COLO668 (cell line): ENCODE results near the gene RFESD.
A peak's percentile ranks its signal among the peaks of the same experiment; 100 is the strongest.

Source experiments
- DNase-seq: peaks from one replicate; lab custom pipeline; 2025; ENCODE audit not compliant: unreplicated experiment; lab: John Stamatoyannopoulos, UW

RFESD gene

DNA sequence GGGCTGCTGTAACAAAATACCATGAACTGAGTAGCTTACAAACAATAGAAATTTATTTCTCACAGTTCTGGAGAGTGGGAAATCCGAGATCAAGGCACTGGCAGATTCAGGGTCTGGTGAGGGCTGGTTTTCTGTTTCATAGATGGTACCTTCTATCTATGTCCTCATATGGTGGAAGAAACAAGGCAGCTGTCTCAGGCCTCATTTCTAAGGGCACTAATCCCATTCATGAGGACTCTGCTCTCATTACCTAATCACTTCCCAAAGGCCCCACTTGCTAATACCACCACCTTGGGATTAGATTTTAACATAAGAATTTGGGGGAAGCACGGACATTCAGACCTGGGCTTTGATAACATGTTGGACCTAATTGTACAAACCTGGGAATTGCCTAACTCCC is 13.5 kb downstream of the RFESD start:
- no peak for DNase-seq

DNA sequence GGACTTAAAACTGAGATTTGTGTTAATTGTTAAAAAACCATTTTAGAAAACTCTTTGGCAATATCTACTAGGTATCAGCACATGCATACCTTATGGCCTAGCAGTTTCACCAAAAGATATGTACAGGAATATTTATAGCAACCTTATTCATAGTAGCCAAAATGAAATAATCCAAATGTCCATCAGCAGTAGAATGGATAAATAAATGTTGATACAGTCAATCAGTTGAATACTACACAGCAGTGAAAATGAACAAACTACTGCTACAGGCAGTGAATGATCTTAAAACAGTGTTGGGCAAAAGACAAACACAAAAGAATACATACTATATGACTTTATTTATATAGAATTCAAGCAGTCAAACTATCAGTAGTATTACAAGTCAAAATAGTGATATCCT is 16.4 kb downstream of the RFESD start:
- no peak for DNase-seq

DNA sequence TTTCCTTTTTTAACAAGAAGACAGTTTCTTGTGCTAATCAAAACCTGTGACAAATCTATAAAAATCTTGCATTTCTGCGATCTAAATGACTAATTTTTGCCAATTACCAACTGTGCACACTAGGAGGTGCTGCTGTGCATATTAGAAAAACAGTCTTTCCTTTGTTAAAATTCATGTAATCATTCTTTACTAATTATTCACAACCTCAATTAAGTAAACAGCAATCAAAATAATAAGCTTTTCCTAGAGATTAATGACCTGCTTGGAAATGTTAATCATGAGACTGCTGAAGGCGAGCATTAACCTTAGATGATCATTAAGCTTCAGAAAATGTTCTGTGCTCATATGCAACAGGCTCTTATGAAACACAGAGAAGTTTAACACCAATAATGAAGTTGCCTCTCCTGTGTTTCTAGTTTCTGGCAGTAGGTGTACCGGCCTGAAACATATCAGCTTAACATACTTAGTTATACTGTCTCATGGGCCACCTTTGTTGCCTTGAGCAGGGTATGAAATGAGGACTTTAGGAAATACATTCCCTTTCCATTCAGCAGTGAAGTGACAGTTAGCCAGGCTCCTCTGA is 17.7 kb downstream of the RFESD start:
- peak; percentile 3 for DNase-seq

DNA sequence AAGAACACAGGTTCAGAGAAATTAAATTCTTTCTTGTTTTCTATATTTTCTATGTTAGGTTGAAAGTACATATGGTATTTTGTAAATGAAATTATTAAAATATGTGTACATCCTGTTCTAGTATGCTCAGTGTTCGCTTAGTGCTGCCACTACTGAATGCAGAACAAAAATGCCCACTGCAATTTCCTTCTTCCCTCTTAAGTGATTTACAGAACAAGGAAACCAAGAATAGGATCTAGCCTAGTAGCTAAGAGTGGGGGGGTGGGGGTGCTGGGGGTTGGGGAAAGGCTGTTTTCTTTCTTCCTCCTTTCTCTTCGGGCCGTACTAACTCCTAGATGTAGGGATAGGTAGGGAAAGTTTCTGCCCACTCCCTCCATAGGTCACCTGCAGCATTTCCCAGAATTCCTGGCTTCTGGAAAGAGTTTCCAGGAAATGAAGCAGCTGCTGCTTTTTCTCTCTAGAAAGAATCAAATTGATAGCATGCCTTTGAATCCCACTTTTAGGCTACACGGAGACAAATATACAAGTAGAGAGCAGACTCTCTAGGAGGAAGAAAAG is 20.6 kb downstream of the RFESD start:
- DNase-seq, result no peak

DNA sequence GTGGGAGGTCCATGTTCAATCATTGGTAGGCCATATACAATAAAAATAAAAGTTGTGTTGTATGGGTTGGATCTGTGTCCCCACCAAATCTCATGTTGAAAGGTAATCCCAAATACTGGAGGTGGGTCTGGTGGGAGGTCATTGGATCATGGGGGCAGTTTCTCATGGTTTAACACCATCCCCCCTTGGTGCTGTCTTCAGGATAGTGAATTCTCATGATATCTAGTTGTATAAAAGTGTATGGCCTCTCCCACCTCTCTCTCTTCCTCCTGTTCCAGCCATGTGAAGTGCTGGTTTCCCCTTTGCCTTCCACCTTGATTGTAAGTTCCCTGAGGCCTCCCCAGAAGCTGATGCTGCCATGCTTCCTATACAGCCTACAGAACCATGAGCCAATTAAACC is 21.1 kb downstream of the RFESD start:
- DNase-seq, result no peak

DNA sequence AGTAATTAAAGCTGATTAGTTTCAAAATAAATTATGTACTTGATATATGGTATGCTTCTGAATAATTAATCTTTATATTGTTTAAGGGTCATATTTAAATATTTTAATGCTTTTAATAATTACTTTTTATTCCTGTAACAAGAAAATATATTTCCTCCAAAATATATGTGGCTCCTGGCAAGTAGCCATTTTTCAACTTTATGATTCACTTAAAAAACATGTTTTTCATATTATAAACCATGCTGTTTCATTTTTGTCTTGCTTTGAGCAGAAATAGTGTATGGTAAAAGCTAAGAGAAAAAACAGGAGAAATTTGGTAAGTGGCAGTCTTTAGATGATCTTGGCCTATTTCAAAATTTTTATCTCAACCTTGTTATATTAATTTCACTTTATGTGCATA is 21.6 kb downstream of the RFESD start:
- DNase-seq, result no peak

DNA sequence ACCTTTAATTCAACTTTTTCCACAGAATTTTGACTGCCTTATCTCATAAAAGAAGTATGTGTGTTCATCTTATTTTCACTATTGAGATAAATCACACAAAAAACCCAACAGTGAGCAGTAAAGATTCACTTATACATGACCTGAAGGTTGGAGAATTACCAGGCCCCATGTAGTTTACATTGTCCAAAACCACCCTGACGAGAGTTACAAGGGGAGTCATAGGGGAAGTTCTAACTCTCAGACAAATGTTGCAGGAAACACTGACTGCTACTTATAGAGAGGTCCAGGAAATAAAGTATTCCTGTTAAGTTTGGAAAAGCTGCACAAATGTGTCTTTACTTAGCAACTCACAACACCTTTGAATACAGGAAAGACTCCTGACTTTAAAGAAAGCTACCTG is 22.2 kb downstream of the RFESD start:
- no peak for DNase-seq

DNA sequence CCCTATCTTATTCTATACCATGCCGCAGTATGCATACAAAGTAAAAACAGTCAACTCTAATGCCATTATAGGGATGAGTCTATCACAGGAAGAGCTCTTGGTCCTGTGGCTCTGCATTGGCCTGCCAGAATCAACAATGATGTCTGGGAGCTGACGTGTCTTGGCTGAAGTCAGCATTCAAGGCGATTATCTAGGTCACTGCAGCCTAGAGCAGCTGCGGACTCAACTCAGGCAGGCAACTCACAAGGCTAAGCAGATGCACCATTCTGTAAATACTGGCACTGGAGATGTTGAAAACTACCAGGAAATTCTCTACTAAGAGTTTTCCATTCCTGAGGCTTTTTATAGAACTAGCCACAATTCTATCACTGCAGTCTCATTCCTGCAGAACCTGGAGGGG is 23.0 kb downstream of the RFESD start:
- DNase-seq, result no peak

DNA sequence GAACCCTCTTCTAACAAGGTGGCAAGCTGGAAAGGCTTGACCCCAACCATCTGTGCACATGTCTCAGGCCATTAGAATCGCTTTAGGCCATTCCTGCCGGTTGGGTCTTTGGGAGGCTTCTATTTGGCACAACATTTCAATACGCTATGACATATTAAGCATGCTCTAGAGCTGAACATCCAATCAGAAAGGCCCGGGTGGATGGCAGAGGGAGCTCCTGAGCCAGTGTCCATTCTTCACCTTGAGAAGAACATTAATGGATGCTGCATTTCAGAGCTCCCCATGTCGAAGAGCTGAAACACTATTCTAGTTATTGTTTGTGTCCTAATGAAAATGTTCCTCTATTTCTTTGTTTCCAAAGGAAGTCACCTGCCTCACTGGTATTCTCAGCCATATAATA is 23.4 kb downstream of the RFESD start:
- DNase-seq, result no peak

DNA sequence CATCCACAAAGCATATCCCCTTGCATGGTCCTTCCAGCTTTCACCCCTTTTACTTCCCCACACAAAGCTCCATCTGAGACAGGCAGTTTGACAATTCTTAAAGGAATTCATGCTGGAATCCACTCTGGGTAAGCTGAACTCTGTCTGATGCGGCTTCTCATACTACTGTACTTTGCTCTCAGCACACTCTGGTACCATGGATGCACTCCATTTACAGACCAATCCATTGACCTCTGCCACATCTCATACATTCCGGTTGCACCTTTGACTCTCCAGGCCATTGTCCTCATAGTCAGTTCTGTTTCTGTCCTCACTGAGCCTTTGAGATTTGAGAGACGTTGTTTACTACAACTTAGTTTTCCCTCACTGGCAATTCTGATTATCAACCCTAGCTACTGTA is 24.0 kb downstream of the RFESD start:
- no peak for DNase-seq

DNA sequence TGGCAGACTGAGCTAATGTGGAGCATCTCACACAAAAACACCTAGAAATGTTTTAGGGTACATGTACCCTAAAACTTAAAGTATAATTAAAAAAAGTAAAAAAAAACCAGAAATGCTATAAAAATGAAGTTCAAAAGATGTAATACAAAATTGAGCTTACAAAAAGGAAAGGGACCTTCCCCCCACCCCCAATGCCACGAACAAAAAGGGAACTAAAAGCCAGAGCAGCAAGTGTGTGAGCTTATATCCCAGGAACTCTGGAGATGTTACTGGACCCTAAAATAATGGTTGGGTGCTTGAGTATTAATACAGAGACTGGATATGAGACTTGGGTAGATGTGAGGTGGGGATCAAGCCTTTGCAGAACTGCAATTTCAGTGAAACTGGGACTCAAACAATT is 25.2 kb downstream of the RFESD start:
- DNase-seq, result no peak

DNA sequence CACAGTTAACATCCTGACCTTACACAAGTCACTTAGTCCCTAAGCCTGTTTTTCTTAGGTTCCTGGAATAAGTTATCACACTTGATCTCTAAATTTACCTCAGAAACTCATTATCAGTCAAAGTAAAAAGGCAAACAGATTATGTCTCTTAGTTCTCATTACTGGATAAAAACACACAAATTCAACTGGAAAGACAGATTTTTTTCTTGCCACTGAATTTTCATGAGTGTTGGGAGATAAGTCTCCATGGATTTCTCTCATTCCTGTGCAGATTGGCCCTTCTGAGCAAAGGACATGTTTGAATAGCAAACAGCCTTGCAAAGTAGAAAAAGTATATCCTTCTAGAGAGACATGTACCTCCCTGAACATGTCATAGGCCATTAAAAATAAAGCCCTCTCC is 26.1 kb downstream of the RFESD start:
- DNase-seq, result no peak

DNA sequence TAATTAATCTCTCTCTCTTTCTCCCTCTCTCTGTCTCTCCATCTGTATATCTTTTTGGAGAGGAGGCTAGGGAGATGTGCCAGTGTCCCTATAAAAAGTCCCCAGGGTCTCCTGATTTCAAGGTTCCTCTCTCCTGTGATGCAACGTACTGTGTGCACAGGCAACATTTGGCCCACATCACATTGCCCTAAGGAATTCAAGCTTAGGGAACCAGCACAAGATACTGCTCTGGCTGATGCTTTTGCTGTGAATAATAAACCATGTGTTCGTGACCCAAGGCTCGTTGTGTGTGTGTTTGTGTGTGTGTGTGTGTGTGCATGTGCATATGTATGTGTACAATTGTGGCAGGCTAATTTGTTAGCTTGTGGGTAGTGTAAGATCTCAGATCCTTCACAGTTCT is 26.5 kb downstream of the RFESD start:
- DNase-seq, result no peak

DNA sequence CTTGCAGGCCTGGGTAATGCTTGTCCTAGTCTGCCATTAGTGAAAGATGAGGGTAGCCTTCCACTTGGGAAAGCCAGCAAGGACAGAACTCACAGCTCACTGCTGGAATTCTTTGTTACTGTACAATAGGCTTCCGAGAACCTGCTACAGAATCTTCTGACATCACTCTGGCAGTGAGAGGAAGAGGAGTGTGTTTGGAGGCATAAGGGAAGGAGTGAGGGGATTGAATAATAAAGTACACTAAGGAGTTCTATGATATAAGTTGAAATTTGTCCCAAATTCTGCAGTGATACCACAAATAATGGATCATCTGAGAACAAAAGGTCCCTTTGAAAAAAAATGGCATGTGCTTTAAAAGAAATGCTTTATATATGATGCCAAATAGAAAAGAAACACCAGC is 36.3 kb downstream of the RFESD start, which contains the start of gene SPATA9:
TSS of gene SPATA9 (minus strand) at position 101 of the 400 bp plus-strand sequence. CDS start 137 bp downstream, outside the sequence.
- no peak for DNase-seq

DNA sequence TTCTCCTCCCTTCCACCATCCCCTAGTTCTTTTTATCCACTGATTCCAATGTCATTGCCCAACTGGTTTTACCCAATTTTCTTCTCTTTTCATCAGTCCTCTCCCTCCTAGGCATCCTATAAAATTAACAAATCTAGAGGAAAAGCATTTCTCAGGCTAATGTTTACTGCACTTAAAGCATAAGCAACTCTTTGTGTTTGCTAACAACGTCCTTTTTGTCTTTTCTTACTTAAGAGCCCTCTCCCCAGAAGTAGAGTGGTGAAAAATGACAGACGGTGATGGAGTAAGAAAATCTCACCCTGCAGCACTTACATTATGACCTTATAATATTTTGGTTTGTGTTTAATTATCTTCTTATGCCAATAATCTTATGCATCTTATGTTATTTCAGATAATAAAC is 37.8 kb downstream of the RFESD start:
- DNase-seq, result no peak

DNA sequence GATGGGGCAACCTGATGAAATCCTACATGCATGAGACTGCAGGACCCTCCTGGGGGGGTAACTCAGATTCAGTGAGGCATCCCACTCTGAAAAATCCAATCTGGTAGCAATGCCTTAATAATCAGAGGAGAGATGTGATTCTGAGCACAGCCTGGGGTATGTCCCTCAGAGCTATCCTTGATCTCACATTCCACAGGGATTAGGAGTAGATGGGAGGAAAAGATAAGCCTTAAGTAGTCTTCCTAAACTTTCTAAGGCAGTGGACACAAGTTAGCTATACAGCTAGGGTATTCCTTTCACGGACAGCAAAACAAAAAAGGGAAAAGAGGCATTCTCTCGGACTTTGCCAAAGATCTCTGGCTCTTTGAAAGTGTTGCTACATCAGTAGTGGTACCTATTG is 40.1 kb downstream of the RFESD start:
- no peak for DNase-seq

DNA sequence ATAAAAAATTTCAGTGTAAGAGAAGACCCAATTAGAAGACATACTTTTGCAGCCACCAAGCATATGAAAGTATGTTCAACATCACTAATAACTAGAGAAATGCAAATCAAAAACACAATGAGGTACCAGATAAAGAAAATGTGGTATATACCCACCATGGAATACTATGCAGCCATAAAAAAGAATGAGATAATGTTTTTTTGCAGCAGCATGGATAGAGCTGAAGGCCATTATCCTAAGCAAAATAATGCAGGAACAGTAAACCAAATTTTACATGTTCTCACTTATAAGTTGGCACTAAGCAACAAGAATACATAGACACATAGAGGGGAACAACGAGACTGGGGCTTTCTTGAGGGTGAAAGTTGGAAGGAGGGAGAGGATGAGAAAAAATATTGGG is 43.1 kb downstream of the RFESD start:
- DNase-seq, result no peak

DNA sequence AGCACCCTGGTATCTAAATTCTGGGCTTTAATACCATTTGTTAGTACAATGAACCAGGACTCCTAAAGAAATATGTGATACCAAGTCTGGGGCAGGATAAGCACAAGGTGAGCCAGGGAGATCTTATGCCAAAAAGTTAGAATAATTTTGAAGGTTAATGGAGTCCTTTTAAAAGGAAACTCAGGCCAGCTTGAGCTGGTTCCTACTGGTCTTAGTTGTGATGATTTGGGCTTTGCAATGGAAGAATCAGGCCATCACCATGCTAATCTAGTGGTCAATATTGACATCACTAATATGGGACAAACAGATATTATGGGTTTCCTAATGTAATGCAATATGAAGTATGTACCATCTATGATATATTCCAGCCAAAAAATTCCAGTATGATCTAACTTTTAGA is 43.8 kb downstream of the RFESD start:
- DNase-seq, result no peak

DNA sequence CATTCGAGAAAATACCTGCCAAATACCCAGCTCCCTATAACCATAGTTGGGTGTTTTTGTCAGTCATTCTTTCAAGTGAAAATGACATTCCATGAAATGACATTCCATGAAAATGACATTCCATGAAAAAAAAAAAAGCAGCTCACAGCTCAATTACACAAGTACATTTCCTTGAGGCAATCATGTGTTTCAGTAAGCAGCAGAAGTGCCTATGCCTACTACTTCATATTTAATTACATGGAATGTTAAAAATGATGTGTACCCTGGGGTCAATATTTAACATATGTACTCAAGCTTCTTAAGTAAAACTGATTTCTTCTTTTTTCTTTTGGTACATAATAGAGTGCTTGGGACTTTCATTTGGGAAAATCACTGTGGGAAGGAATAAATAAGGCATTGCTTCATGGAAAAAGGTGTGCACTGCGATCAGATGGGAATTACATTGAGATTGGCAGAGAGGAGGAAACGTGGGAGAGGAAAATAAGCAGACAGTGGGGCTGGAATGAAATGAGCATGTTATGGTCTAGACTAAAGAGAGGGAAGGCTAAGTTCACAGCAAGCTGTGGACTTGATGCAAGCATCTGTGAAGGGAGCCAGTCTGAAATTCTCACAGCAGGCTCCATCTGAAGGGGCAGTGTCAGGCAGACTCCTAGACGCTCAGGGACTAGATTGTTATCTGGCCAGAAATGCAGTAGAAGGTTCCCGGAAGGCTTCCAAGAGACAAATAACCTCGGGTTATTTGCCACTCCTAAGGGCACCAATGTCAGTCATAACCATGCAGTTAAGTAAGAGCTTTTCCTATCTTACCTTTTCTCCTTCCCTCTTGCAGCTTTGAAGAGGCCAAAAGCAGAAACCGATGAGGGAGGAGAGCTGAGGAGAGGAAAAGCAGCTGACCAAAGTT is 51.5 kb downstream of the RFESD start:
- no peak for DNase-seq

DNA sequence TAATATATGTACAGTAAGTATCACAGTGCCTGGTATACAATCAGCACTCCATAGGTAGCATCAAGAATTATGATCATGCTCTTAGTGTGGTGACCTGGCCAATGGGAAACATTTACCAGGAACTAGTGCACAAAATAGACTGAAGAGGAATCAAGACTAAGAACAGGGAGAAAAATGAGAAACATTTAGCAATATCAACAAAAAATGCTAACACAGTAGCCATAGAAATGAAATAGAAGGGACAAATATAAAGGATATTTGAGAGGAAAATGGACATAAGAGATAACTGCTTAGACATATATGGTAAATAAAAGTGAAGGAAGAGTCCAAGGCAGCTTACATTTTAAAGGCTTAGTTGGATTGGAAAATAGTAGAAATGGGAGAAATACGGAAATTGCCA is 52.8 kb downstream of the RFESD start:
- DNase-seq, result no peak

DNA sequence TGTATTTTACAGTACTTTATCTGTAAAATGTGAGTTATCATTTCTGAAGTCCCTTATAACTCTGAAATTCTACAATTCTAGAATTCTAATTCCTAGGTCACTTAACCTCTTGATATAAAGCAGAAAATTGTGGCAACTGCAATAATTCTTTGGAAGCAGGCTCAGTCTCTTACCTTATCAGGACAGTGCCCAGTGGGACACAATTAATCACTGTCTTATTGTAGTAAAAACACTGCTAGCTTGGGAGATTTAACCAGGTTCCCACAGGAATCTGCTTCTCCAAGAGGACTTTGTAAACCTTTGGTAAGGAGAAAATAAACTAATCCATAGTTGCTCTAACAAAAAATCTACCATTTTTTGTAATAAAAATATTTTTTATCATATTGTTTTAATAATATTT is 54.5 kb downstream of the RFESD start:
- no peak for DNase-seq

DNA sequence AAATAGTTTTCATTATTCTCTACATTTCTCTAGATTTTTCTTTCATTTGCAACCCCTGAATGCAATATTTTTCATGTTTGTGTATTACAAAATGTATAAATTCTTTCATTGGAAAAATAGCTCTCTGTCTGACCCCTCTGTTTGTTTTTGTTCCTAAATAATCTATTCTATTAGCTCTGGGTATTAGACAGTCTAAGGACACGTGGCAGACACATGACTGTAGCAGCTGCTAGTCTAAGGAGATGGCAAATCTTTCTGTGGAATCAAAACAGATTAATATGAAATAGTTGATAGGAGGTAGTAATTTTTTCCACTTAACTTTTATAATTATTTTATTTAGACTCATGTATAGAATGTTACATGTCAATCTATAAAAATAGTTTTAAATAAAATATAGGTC is 57.6 kb downstream of the RFESD start:
- DNase-seq, result no peak
